PFSK-1 (cell line): ENCODE measurements around the gene OR13C2.

Experiments
- TAF1 ChIP-seq: IDR thresholded peaks from 2 replicates; pipeline ENCODE4 v1.6.1; 2012; ENCODE audit warnings: low read length, control low read depth, borderline replicate concordance; ENCODE audit not compliant: insufficient read depth
- TF ChIP-seq, protein P1 (sequence below), 2 experiments: IDR thresholded peaks; 2 replicates each; pipeline versions ENCODE4 v1.6.1 to v1.8.0; 2011 to 2012; ENCODE audit warnings: low read depth in 2 of 2, low read length in 2 of 2, control low read depth in 1 of 2, inconsistent platforms in 1 of 2, mild to moderate bottlenecking in 1 of 2, moderate library complexity in 1 of 2; ENCODE audit not compliant: insufficient read depth in 1 of 2

DNA sequence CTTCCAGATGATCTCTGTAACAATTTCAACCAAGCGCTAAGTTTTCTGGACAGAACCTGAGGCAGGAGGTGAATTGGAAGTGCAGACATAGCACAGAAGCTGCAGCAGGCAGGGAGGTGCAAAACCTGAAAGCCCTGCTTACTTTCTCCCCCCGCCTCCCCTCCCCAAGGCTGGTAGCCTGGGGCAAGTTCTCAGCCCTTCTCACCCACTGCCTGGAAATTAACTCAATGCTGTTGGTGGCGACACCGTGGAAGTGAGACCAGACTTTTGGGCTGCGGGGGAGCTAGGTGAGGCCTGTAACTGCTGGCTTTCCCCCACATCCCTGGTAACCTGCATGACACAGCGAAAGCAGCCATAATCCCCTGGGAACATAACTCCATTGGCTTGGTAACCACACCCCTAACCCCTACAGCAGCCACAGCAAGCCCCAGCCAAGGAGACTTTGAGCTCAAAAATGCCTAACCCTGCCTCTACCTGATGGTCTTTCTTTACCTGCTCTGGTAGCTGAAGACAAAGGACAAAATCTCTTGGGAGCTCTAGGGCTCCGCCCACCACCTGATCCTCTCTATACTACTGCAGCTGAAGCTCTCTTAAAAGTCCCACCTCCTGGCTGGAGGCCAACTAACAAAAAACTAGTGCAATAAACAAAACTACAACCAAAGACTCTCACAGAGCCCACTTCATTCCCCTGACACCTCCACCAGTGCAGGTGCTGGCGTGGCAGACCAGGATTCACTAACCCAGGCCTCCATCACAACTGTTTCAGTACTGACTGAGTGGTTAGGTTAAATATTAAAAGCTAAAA, 48.4 kb downstream of the OR13C2 start:
- TF ChIP-seq, protein P1, sequence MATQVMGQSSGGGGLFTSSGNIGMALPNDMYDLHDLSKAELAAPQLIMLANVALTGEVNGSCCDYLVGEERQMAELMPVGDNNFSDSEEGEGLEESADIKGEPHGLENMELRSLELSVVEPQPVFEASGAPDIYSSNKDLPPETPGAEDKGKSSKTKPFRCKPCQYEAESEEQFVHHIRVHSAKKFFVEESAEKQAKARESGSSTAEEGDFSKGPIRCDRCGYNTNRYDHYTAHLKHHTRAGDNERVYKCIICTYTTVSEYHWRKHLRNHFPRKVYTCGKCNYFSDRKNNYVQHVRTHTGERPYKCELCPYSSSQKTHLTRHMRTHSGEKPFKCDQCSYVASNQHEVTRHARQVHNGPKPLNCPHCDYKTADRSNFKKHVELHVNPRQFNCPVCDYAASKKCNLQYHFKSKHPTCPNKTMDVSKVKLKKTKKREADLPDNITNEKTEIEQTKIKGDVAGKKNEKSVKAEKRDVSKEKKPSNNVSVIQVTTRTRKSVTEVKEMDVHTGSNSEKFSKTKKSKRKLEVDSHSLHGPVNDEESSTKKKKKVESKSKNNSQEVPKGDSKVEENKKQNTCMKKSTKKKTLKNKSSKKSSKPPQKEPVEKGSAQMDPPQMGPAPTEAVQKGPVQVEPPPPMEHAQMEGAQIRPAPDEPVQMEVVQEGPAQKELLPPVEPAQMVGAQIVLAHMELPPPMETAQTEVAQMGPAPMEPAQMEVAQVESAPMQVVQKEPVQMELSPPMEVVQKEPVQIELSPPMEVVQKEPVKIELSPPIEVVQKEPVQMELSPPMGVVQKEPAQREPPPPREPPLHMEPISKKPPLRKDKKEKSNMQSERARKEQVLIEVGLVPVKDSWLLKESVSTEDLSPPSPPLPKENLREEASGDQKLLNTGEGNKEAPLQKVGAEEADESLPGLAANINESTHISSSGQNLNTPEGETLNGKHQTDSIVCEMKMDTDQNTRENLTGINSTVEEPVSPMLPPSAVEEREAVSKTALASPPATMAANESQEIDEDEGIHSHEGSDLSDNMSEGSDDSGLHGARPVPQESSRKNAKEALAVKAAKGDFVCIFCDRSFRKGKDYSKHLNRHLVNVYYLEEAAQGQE (IDR thresholded peaks at IDR 0.05; ENCODE audit: insufficient read depth in 1 of 2, low read depth in 2 of 2, low read length in 2 of 2), result no peak
- TF ChIP-seq TAF1, result no peak
